ENCODE results near the gene PSAP. TPM values are rescaled to one million over a fixed set of nuclear protein-coding genes. Genes with fewer than 3 reads are reported as not detected.

The PSAP gene
- total RNA-seq, 1 experiment from 2014 or later: 336 TPM

DNA sequence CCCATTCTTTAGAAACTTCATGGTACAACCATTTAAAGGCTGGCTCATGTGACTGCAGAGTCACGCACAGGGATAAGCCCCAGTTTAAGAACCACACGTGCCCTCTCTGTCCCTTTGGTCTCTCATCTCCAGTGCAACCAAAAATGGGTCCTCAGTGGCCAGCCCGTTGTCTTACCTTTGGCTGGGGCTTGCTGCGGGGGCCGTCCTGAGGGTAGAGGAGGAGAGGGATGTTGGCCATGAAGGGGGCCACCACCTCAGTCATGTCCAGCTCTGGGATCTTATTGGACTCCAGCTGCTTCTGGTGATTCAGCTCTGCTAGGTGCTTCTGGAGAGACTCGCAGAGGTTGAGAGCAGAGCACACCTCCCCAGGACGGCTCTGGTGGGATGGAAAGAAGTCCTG lies 22.3 kb downstream of the PSAP start:
- H3K23ac ChIP-seq (ENCODE audit: insufficient read length, low read depth, low read length): no peak overlapping the region
- H3K4me1 ChIP-seq (ENCODE audit: insufficient read depth, low read length): peaks cover 3% of the 10 kb centered on the region; the same call in 1 of the 2 replicates
- H3K23me2 ChIP-seq (ENCODE audit: insufficient read length, low read depth, low read length, poor library complexity, severe bottlenecking): no peaks in the 10 kb centered on the region
- TF ChIP-seq, protein P1, sequence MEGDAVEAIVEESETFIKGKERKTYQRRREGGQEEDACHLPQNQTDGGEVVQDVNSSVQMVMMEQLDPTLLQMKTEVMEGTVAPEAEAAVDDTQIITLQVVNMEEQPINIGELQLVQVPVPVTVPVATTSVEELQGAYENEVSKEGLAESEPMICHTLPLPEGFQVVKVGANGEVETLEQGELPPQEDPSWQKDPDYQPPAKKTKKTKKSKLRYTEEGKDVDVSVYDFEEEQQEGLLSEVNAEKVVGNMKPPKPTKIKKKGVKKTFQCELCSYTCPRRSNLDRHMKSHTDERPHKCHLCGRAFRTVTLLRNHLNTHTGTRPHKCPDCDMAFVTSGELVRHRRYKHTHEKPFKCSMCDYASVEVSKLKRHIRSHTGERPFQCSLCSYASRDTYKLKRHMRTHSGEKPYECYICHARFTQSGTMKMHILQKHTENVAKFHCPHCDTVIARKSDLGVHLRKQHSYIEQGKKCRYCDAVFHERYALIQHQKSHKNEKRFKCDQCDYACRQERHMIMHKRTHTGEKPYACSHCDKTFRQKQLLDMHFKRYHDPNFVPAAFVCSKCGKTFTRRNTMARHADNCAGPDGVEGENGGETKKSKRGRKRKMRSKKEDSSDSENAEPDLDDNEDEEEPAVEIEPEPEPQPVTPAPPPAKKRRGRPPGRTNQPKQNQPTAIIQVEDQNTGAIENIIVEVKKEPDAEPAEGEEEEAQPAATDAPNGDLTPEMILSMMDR (conservative IDR thresholded peaks at IDR 0.05): no peak
- H4K20me1 ChIP-seq (ENCODE audit: control insufficient read depth, insufficient read depth, insufficient read length): no peaks in the 10 kb centered on the region
- H3K4me2 ChIP-seq (ENCODE audit: insufficient read depth, insufficient read length, low read length): no peak overlapping the region
- no peak overlapping the region for H2AK5ac ChIP-seq (ENCODE audit: insufficient read length, low read length)
- Mint-ChIP-seq H3K9me3 (no peaks in the 10 kb centered on the region), H3K4me1 (no peaks in the 10 kb centered on the region), H3K27me3 (ENCODE audit: low read depth) (no peaks in the 10 kb centered on the region), H3K27ac (no peak overlapping the region), H3K36me3 (ENCODE audit: insufficient read depth in 1 of 3, low read depth in 3 of 3) (peaks cover 45 to 81% (median 78%) of the 10 kb centered on the region in 3 experiments), H3K4me3 (no peak overlapping the region)
- H2BK5ac ChIP-seq (ENCODE audit: insufficient read length, low read length): no peak overlapping the region
- no peak for DNase-seq
- no peak overlapping the region for H3K9ac ChIP-seq (ENCODE audit: extremely low read depth, insufficient read length, low read length)
- H4K91ac ChIP-seq (ENCODE audit: insufficient read length, low read depth, low read length): no peak overlapping the region
- no peak overlapping the region for H4K8ac ChIP-seq (replicated peaks; ENCODE audit: insufficient read length, low read depth, low read length)
- no CpG with 5 or more reads among the region's 7 CpGs for WGBS (ENCODE audit: extremely low coverage, insufficient read length, low lambda C conversion rate)
- no peak overlapping the region for H3K27ac ChIP-seq (ENCODE audit: insufficient read length, low read depth, low read length)
- H3K79me2 ChIP-seq (ENCODE audit: insufficient read depth, low read length): peaks cover 1% of the 10 kb centered on the region; the same call in 1 of the 2 replicates
- no peak overlapping the region for H3K56ac ChIP-seq (ENCODE audit: insufficient read length, low read depth, low read length)
- no peak overlapping the region for H3T11ph ChIP-seq (ENCODE audit: low read length)
- H3K79me1 ChIP-seq (ENCODE audit: insufficient read depth, low read depth, low read length, poor library complexity, severe bottlenecking): peaks cover 4% of the 10 kb centered on the region
- H3K27me3 ChIP-seq (ENCODE audit: insufficient read depth, low read length): no peaks in the 10 kb centered on the region
- H3K18ac ChIP-seq (ENCODE audit: insufficient read length, low read depth, low read length): no peak overlapping the region
- no peak overlapping the region for H2BK12ac ChIP-seq (ENCODE audit: insufficient read length, low read depth, low read length)
- no peak overlapping the region for H2BK120ac ChIP-seq (ENCODE audit: low read depth, low read length, poor library complexity, severe bottlenecking)
- no peak overlapping the region for H3K4ac ChIP-seq (ENCODE audit: low read depth, low read length)
- no peak overlapping the region for H3K14ac ChIP-seq (ENCODE audit: insufficient read depth, low read length)
- H2BK15ac ChIP-seq (ENCODE audit: low read depth, low read length): no peak overlapping the region
- no peak overlapping the region for H4K5ac ChIP-seq (ENCODE audit: insufficient read length, low read depth, low read length)
- no peak overlapping the region for H2AFZ ChIP-seq (ENCODE audit: low read length)
- H2BK20ac ChIP-seq (ENCODE audit: low read depth, low read length, poor library complexity, severe bottlenecking): no peak overlapping the region
- no peaks in the 10 kb centered on the region for H3K9me3 ChIP-seq (ENCODE audit: control insufficient read depth, low read depth, low read length)

All from H9 (cell line).